ENCODE data around the gene ZNRF2. TPM values are rescaled to one million over a fixed set of nuclear protein-coding genes. Genes with fewer than 3 reads are reported as not detected.

ZNRF2 gene
- polyA plus RNA-seq, 1 of the 3 experiments (the other 2 are of a cell fraction) = 4.0 TPM

DNA sequence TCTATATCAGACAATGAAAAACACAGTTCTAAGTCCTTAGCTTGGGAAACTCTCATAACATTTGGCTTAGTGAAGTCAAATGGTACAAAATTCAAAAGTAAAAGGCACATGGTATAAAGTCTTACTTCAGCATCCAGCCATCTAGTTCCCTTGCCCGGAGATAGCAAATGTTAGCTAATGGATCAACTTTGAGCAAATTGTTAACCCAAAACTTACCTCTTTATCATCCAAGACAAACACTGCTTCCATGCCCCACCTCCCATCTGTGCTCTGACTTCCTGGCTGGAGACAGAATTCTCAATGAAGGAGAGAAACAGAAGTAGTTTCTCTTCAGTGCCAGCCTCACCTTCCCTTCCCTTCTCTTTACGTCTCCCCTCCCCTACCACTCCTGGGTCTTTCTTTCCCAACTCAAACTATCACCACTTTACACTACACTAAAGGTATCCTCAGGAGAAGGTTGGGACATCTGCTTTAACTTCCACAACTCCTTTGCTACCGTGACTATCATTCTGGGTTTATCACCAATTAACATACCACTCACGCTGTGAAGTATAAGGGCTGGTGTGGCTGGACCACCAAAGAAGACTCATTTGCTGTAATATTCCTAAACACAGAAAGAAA is 21.2 kb upstream of the ZNRF2 start:
- ChIA-PET POLR2A (no interaction called here), CTCF (interaction anchor here (1.1 to 3.7 kb wide), 2 partner anchors 12 to 18 kb away, joined by 3 to 15 read pairs; no protein-coding TSS in a partner anchor)
- no peaks in the 10 kb centered on the region for H3K9me2 ChIP-seq
- no peaks in the 10 kb centered on the region for H3F3A ChIP-seq (replicated peaks; ENCODE audit: insufficient read depth)
- H3K4me1 ChIP-seq (ENCODE audit: control insufficient read depth in 1 of 2, insufficient read depth in 2 of 2, low read depth in 1 of 2, low read length in 1 of 2) = no peaks in the 10 kb centered on the region
- no peaks in the 10 kb centered on the region for H3K9me3 ChIP-seq
- H3K27ac ChIP-seq (ENCODE audit: low read depth in 2 of 2, low read length in 1 of 2) = no peak overlapping the region
- H3K79me2 ChIP-seq (ENCODE audit: insufficient read depth) = no peaks in the 10 kb centered on the region
- TF ChIP-seq GABPA (IDR thresholded peaks at IDR 0.05; ENCODE audit: low read depth) = no peak
- TF ChIP-seq NRF1 (IDR thresholded peaks at IDR 0.05; ENCODE audit: low read depth, low read length) = no peak
- TF ChIP-seq NFIC (IDR thresholded peaks at IDR 0.05; ENCODE audit: borderline replicate concordance) = no peak
- no peak for TF ChIP-seq USF2 (IDR thresholded peaks at IDR 0.05; ENCODE audit: borderline replicate concordance, low read depth, low read length)
- TF ChIP-seq, protein P1, sequence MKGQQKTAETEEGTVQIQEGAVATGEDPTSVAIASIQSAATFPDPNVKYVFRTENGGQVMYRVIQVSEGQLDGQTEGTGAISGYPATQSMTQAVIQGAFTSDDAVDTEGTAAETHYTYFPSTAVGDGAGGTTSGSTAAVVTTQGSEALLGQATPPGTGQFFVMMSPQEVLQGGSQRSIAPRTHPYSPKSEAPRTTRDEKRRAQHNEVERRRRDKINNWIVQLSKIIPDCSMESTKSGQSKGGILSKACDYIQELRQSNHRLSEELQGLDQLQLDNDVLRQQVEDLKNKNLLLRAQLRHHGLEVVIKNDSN (IDR thresholded peaks at IDR 0.05; ENCODE audit: borderline replicate concordance, low read depth) = no peak
- TF ChIP-seq YY1 (IDR thresholded peaks at IDR 0.05; ENCODE audit: low read depth) = no peak
- TF ChIP-seq TCF12 (IDR thresholded peaks at IDR 0.05) = no peak
- TF ChIP-seq PBX3 (IDR thresholded peaks at IDR 0.05) = no peak
- no peak for TF ChIP-seq RXRA (IDR thresholded peaks at IDR 0.05; ENCODE audit: borderline replicate concordance, low read depth)
- no peak for TF ChIP-seq RCOR1 (IDR thresholded peaks at IDR 0.05; ENCODE audit: low read length)
- TF ChIP-seq JUND (IDR thresholded peaks at IDR 0.05) = no peak
- TF ChIP-seq REST (IDR thresholded peaks at IDR 0.05; ENCODE audit: low read depth, low read length) = no peak
- no peak for TF ChIP-seq MAX (IDR thresholded peaks at IDR 0.05; ENCODE audit: low read depth)
- no peak for TF ChIP-seq MEF2A (IDR thresholded peaks at IDR 0.05; ENCODE audit: borderline replicate concordance, low read depth)
- no peak overlapping the region for H3K4me2 ChIP-seq
- H3K9ac ChIP-seq = no peak overlapping the region
- DNase-seq = no peak
- no peaks in the 10 kb centered on the region for H3K36me3 ChIP-seq (replicated peaks in 1 of 2; ENCODE audit: control insufficient read depth in 1 of 2, insufficient read depth in 2 of 2, low read length in 1 of 2)
- WGBS (ENCODE audit: low lambda C conversion rate) = 74% methylated on average over 4 of the region's 4 CpGs
- H4K20me1 ChIP-seq (ENCODE audit: insufficient read depth) = no peaks in the 10 kb centered on the region
- H3K27me3 ChIP-seq (ENCODE audit: insufficient read depth) = no peaks in the 10 kb centered on the region
- no peak overlapping the region for H3K4me3 ChIP-seq (ENCODE audit: low read depth in 2 of 2, low read length in 1 of 2)
- no peak overlapping the region for H2AFZ ChIP-seq (ENCODE audit: low read depth)
